Raji (cell line): ENCODE results near the gene IDH3B.
A peak's percentile ranks its signal among the peaks of the same experiment; 100 is the strongest.

Experiments used
- POLR2A ChIP-seq: IDR thresholded peaks from 2 replicates; pipeline ENCODE4 v1.6.1; 2011; ENCODE audit warnings: low read depth, low read length, control low read depth; ENCODE audit not compliant: insufficient read depth

IDH3B gene

GRCh38 chr20:2680046-2680445 is 16.0 kb upstream of the IDH3B start:
- TF ChIP-seq POLR2A = no peak

- TF ChIP-seq POLR2A = no peak
Observed at GRCh38 chr20:2673453-2673852, 9.4 kb upstream of the IDH3B start.

- TF ChIP-seq POLR2A = no peak
Observed at GRCh38 chr20:2672446-2672845, 8.4 kb upstream of the IDH3B start.

GRCh38 chr20:2671977-2672376 is 8.0 kb upstream of the IDH3B start:
- no peak for TF ChIP-seq POLR2A

- no peak for TF ChIP-seq POLR2A
Observed at GRCh38 chr20:2663364-2663886, 591 bp downstream of the IDH3B start.

- TF ChIP-seq POLR2A = no peak
Observed at GRCh38 chr20:2659547-2659946, 4.5 kb downstream of the IDH3B start.

- peak; percentile 46; the same call in 1 of the 2 replicates for TF ChIP-seq POLR2A
Observed at GRCh38 chr20:2658414-2659354, 5.3 kb downstream of the IDH3B start.

- no peak for TF ChIP-seq POLR2A
Observed at GRCh38 chr20:2657674-2658073, 6.3 kb downstream of the IDH3B start.

GRCh38 chr20:2657241-2657640 is 6.8 kb downstream of the IDH3B start:
- no peak for TF ChIP-seq POLR2A

GRCh38 chr20:2656471-2657117 is 7.4 kb downstream of the IDH3B start:
- TF ChIP-seq POLR2A = no peak

- no peak for TF ChIP-seq POLR2A
Observed at GRCh38 chr20:2655331-2656116, 8.5 kb downstream of the IDH3B start.

GRCh38 chr20:2654831-2655230 is 9.2 kb downstream of the IDH3B start:
- TF ChIP-seq POLR2A = no peak

GRCh38 chr20:2654384-2654822 is 9.6 kb downstream of the IDH3B start:
- no peak for TF ChIP-seq POLR2A

- no peak for TF ChIP-seq POLR2A
Observed at GRCh38 chr20:2653556-2654383, 10.2 kb downstream of the IDH3B start.
